Loucy (cell line): ENCODE results near the gene ZFHX3.

Experiments
- CTCF ChIP-seq: fragments of 200-600 bp; sonication (generic); conservative IDR thresholded peaks from 2 replicates; pipeline ENCODE4 v1.5.1; 2014; ENCODE audit warnings: mild to moderate bottlenecking, antibody characterized with exemption, low read length
- EZH2phosphoT487 ChIP-seq: fragments of 200-600 bp; IDR thresholded peaks from 2 replicates; pipeline ENCODE4 v1.6.1; 2018; ENCODE audit warnings: antibody characterized with exemption, mild to moderate bottlenecking, moderate library complexity, borderline replicate concordance

GRCh38 chr16:73058221-73058615 lies 10.3 kb upstream of the ZFHX3 start:
- TF ChIP-seq CTCF (no peak), EZH2phosphoT487 (no peak)
